ENCODE data around the gene PKN3.

PKN3 gene

DNA sequence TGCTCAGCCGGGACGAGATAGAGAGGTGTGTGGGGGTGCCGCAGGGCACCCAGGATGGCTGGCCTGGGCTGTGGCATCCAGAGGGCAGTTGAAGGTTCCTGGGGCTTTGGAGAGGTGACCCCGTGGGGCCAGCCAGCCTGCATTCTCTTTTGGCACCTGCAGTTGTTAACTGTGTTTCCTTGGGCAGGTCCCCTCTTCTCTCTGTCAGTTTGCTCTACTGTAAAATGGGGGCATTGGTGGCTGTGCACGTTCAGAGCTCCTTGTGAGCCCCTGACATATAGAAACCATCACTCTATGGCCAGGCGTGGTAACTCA, 13.1 kb downstream of the PKN3 start:
- in situ Hi-C loops (cut with HindIII; ENCODE audit: low sequenced_read_pairs): no loop called here

DNA sequence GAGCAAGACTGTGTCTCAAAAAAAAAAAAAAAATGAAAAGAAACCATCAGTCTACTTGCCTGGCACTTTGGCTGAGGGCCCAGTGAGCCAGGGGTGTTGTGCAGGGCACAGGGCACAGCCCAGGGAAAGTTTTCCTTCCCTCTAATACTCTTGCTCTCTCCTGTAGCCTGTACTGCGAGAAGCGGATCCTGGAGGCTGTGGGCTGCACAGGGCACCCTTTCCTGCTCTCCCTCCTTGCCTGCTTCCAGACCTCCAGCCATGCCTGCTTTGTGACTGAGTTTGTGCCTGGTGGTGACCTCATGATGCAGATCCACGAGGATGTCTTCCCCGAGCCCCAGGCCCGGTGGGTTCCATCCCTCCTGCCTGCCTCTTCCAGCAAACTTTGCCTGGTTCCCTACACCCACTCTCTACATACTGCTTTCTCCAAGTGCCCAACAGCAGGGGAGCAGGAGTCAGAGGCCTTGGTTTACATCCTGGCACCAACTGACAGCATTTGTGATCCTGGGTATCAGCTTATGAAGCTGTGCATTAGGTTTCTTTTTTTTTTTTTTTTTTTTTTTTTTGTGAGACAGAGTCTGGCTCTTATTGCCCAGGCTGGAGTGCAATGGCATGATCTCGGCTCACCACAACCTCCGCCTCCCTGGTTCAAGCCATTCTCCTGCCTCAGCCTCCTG, 14.4 kb downstream of the PKN3 start:
- in situ Hi-C loops (cut with HindIII; ENCODE audit: low sequenced_read_pairs): no loop called here

- in situ Hi-C loops (cut with HindIII; ENCODE audit: low sequenced_read_pairs): no loop called here
These were observed 15.7 kb downstream of the PKN3 start for GRCh38 chr9:128718047-128718446.

DNA sequence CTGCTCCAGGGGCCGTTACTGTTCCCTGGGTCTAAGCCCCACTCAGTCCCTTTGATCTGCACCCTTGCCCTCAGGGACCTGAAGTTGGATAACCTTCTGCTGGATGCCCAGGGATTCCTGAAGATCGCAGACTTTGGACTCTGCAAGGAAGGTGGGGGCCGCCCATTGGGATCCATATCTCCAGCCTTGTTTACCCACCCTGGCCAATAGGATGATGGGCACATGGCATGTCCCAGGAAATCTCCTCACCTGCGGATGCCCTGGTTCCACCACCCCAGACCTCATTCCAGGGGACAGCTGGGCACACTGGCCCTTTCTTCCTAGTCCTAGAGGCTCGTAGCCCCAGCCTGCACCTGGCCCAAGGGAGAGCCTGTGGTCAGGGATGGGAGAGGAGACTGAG, 16.2 kb downstream of the PKN3 start:
- in situ Hi-C loops (cut with HindIII; ENCODE audit: low sequenced_read_pairs): no loop called here

GRCh38 chr9:128719919-128720605, 17.8 kb downstream of the PKN3 start:
- in situ Hi-C loops (cut with HindIII; ENCODE audit: low sequenced_read_pairs): no loop called here

DNA sequence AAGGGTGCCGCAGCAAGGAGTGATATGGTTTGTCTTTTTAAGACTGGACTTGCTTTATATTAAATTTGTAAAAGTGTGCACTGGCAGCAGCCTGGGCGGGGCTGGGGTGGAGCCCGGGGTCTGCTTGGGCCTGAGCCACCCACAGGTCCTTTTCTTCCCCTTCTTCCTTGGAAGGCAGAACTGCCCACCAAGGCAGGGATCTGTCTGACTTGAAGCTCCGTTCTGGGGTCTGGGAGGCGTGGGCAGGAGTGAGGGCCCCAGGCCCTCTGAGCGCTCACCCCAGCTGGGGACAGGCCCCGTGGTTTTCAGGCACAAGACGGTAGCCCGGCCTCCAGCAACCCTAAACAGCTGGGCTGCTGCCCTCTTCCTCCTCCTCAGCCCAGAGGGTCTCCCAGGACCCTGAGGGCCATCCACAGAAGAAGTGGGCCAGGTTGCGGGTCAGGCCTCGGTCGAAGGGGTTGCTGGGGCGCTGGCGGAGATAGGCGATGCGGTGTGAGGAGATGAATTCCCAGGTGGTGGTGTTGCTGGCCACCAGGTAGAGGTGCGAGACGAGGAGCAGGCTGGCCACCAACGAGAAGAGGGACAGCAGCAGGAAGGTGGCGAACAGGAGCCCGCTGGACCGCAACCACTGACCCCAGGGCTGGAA, 18.7 kb downstream of the PKN3 start:
- in situ Hi-C loops (cut with HindIII; ENCODE audit: low sequenced_read_pairs): no loop called here

DNA sequence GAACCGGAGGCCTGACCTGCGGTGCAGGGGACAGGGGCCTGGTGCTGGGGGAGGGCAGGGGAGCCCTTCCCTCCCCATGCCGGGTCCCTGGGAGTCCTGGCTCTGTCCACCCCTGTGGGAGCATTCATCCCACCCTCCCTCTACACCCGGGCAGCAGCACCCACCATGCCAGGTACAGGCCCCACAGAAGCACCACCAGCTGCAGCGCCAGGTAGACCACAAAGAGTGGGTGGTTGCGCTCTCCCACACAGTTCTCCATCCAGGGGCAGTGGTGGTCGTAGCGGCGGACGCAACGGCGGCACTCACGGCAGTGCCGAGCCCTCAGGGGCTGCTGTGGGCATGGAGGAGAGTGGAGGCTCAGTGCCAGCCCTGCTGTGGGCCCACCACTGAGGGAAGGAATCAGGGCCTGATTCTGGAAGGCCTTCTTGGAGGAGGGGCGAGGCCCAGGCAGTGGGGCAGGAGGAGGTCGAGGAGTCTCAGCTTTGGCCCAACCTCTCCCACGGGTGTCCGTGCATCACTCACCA, 19.2 kb downstream of the PKN3 start:
- in situ Hi-C loops (cut with HindIII; ENCODE audit: low sequenced_read_pairs): no loop called here

- in situ Hi-C loops (cut with HindIII; ENCODE audit: low sequenced_read_pairs): no loop called here
These were observed 20.4 kb downstream of the PKN3 start for GRCh38 chr9:128722380-128723351.

DNA sequence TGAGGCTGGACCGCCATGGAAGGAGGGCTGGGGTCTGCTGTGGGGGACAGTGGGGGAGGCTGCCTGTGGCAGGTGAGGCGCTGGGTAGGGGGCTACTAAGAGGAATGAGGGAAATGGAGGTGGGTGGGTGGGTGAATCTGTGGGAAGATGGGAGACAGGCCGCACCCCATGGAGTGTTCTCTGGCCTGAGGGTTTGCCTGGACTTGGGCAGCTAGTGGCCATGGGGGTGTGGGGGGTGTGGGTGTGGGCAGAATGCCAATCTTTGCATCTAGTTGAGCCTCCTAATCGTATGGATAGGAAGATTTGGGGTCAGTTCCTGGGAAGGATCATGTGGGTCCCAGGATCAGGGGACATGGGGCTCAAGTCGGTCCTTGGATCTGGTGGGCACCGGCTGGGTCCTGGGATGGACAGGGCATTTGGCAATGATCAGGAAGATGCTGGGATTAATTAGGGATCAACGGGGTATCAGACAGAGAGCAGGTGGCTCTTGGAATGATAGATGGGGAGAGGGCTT, 21.1 kb downstream of the PKN3 start:
- in situ Hi-C loops (cut with HindIII; ENCODE audit: low sequenced_read_pairs): no loop called here

DNA sequence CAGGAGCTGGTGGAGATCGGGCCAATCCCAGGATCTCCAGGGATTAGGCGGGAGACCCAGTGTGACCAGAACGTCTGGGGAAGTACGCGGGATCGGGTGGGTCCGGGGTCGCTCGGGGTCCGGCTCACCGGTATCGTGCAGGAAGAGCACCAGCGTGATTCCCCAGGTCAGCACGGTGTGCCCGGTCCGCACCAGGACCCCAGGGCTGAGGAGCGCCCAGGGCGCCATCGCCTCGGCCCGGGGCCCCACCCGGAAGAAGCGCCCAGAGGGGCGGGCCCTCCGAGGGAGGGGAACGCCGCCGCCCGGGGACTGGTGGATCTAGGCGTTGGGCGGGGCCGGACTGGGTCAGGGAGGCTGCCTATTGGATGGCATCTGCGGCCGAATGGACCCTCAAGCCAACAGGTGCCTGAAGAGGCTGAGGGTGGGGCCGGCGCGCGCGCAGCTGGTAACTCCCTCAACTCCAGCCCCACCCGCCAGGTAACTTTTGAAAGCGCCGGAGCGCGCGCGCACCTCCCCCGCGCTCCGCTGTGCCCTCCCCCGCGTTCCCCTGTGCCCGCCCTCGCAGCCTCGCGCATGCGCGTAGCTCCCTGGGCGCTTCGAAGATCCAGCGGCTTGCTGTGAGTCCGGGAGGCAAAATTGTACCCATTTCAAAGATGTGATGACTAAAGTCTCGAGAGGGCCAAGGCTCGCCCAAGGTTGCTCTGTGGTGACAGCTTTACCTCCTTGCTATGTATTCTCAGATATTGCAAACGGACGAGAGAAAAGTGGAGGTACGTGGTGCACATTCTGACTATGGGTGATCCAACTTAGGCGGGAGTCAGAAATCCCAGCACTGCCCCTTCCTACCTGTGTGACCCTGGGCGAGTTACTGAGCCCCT, 21.8 kb downstream of the PKN3 start, which contains the start of gene ZDHHC12:
ZDHHC12 (minus strand) TSS at position 262 of the 878 bp plus-strand sequence; CDS start at position 228, 34 bp downstream.
- in situ Hi-C loops (cut with HindIII; ENCODE audit: low sequenced_read_pairs): no loop called here

GRCh38 chr9:128724744-128725211, 22.5 kb downstream of the PKN3 start:
- in situ Hi-C loops (cut with HindIII; ENCODE audit: low sequenced_read_pairs): loop anchor here (5.0 kb wide), 2 partner anchors 32 to 83 kb away; no protein-coding TSS in a partner anchor

GRCh38 chr9:128727640-128728248, 25.4 kb downstream of the PKN3 start:
- in situ Hi-C loops (cut with HindIII; ENCODE audit: low sequenced_read_pairs): loop anchor here (5.0 kb wide), 2 partner anchors 35 to 80 kb away; no protein-coding TSS in a partner anchor

- in situ Hi-C loops (cut with HindIII; ENCODE audit: low sequenced_read_pairs): loop anchor here (5.0 kb wide), 2 partner anchors 36 to 79 kb away; no protein-coding TSS in a partner anchor
These were observed 26.0 kb downstream of the PKN3 start for GRCh38 chr9:128728298-128728697.

DNA sequence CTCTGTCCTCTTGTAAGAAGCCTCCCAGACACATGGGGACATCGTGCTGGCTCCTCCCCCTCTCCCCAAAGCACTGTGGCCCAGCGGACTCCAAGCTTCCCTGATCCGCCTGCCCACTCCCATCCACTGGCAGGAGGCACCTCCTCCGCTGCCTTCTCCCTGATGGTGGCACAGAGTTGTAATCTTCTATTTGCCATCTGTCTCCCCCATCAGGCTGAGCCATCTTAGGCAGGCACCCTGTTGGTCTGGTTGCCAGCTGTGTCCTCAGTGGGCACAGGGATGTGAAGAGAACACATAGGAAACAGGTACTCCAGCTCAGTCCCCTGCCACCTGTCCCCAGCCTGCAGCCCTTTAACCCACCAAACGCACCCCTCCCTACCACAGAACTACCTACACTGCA, 27.0 kb downstream of the PKN3 start:
- in situ Hi-C loops (cut with HindIII; ENCODE audit: low sequenced_read_pairs): loop anchor here (5.0 kb wide), 2 partner anchors 37 to 78 kb away; no protein-coding TSS in a partner anchor

DNA sequence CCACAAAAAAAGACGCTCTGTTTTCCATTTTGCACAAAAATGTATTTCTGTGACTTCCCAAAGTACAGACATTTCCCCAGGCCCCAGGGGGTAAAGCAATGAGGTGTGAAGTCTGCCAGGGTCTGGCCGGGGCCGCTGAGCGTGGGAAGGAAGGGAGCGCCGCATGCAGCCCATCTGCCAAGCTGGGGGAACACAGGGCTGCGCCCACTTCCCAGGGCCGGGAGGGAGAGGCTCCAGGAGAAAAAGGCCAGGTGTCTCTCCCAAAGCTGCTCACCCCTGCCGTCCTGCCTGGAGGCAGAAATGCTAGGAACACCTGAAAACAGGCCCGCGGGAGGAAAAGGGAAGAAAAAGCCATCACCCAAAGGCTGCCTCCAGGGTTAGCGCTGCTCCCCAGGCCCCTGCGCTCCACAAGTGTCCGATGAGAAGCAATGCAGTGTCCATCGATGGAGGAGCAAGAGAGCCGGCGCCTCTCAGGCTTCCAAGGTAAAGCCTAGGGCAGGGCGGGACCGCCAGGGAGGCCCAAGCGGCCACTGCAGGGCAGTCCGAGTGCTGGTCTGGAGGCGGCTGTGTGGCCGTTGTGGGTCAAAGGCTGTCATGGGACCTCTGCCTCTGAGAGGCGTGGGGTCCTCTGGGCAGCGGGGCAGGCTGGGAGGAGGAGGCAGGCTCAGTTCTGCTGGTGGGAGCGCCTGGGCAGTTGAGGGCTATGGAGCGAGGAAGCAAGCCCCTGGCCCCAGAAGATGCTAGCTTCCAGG, 27.6 kb downstream of the PKN3 start:
- in situ Hi-C loops (cut with HindIII; ENCODE audit: low sequenced_read_pairs): loop anchor here (5.0 kb wide), 2 partner anchors 38 to 77 kb away; no protein-coding TSS in a partner anchor

DNA sequence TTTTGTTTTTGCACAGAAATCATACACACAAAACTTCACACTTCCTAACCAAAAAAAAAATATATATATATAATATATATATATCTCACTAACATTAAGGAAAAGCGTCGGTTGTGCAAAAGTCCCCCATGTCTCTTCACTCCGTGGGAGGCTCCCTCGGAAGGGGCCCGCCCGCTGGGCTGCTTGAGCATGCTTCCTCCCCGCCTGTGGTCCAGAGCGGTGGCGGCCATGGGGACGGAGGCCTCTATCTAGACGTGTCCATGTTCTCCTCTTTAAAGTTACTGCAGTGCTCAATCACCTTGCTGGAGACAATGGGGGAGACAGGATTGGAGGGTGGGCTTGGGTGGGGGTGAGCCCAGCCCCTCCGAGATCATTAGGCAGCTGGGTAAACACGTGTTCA, 28.8 kb downstream of the PKN3 start:
- in situ Hi-C loops (cut with HindIII; ENCODE audit: low sequenced_read_pairs): no loop called here

DNA sequence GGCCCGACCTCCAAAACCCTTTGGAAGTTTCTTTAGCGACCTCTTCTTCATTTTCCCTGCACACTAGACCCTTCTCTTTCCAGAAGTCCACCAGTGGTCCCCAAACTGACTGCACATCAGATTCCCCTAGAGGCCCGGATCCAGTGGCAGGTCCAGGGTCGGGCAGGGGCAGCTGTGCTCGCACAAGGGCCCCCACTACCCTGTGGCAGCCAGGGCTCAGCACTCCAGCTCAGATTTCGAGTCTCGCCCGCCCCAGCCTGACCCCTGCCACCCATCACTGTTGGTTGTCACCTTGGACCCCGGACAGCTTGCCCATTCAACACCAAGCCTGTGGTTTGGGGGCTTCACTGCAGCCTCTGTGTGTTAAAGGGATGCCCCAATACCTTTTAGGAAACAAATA, 29.4 kb downstream of the PKN3 start:
- in situ Hi-C loops (cut with HindIII; ENCODE audit: low sequenced_read_pairs): no loop called here

DNA sequence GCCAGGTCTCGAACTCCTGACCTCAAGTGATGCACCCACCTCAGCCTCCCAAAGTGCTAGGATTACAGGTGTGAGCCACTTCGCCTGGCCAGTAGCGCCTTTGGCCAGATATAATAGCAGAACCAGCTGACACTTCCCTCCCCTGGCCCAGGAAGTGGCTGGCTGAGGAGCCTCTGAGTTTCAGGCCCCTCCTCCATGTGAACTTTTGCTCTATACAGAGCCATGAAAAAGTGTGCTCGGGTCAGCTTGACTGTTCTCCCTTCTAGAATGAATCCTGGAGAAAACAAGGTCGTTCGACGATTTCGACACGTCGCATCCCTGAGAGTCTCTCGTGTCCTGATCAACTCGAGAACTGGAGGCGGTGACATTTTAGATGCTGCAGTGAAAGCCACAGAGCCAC, 30.3 kb downstream of the PKN3 start:
- in situ Hi-C loops (cut with HindIII; ENCODE audit: low sequenced_read_pairs): no loop called here
